GM21529 (cell line): ENCODE results near the gene PLPPR1.

Experiments
- ATAC-seq: cut with Tn5 transposase; IDR thresholded peaks from one replicate; pipeline ENCODE4 v1.9.1; 2021; ENCODE audit not compliant: unreplicated experiment

PLPPR1 gene

DNA sequence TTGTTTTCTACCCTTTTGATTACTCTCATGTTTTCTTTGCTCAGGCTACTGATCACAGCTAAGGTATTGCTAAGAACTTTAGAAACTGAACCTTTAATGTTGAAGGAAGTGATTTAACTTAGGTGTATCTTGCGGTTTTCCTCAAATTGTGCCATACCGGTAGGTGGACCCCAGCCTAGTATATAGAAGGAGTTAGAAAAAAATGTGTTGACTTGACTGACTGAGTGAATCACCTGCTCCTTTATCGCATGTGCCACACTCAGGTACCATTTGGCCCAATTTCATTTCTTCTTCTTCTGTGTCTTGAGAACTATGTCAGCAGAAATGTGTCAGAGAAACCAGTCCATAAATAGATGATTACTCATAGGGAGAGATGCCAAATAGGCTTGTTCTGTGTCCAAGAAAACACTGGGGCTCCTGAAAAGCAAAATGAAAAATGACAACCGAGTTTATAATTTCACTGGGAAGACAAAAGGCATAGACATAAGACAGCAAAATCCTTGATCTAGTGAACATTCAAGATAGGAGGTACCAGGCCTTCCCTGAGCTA lies 19.4 kb downstream of the PLPPR1 start:
- ATAC-seq = no peak

- ATAC-seq = no peak
Measured at GRCh38 chr9:101050650-101051049, 22.1 kb downstream of the PLPPR1 start.

DNA sequence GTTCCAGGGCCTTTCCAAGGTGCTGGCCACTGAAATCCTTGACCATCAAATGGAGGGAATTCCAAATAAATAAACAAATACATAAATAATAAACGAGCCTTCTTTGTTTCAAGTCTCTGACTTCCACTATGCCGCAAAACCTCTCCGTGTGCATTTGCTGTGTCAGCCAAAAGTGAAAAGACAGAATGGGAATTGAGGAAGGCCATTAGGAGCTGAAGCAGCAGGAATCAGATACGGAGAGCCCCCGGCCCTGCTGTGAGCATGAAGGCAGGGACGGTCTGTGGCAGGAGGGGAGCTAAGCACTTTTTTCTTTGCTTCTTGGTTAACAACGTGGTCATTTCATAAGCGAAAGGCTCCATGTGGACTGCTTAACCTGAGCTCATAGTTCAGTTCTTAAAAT lies 26.1 kb downstream of the PLPPR1 start:
- no peak for ATAC-seq

DNA sequence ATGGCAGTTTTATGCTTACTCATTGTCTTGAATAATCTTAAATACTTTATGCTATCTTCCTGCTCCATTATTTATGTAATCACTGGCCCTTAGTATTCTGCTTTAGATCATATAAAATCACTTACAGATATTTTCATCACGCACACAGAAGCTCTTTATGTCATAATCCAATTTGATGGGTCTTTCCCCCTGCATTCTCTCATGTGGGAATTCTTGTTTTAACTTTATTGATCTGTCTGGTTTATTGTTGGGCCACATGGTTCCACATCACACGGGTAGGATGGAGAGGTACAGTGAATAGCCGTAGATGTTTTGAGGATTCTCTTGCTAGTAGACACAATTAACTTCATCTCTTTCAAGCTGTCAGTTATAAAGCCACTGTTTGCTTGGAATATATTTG lies 27.0 kb downstream of the PLPPR1 start:
- no peak for ATAC-seq

DNA sequence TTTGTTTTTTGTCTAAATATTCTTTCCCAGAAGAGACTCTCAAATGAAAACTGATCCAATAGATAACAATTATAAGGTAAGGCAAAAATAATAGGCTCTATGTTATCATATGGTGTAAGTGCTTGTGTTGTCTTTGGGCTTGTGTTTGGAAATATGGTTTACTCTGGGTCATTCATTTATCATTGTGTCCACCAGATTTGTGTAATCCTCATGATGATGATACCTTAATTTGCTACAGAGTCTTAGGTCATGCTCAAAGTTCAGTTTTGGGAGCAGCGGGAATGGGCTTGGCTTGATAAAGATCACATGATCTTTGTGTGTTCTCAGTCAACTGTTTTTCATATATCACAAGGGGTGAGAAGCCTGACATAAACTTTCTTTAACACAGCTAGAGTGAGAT lies 34.2 kb downstream of the PLPPR1 start:
- no peak for ATAC-seq

DNA sequence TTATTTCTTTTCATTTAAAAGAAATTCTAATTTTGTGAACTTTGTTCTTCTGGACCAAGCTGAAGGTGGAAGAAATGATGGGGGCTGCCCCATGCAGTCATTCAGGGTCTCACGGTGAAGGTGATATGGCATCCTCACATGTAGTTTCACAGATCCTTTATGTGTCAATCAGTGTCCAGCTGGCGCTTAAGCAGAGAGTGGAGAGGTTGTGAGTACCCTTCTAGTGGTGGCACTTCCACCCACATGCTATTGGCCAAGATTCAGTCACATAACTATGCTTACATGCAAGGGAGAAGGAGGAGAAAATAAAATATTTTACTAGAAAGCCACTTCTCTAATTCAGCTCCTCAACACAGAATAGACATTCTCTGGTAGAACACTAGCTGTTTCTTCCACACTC lies 34.7 kb downstream of the PLPPR1 start:
- ATAC-seq = no peak

- ATAC-seq = no peak
Measured at GRCh38 chr9:101064206-101064605, 35.7 kb downstream of the PLPPR1 start.

GRCh38 chr9:101065930-101066329 lies 37.4 kb downstream of the PLPPR1 start:
- ATAC-seq = no peak

DNA sequence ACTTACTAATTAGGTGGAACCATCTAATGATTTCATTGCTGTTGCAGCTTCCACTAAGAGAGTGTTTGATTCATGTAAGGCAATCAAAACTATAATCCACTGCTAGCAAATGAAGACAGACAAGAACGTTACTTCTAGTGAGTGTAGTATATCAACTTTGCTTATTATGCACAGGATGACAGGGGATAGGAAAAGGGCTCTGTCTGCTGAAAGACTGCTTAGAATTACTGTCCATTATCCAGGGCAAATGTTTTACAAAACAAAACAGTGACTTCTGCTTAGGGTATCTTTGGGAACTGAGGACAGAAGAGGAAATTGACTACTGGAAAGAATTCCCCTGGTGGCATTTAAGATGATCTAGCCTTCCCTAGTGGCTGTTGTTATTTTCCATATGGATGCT lies 40.2 kb downstream of the PLPPR1 start:
- no peak for ATAC-seq

DNA sequence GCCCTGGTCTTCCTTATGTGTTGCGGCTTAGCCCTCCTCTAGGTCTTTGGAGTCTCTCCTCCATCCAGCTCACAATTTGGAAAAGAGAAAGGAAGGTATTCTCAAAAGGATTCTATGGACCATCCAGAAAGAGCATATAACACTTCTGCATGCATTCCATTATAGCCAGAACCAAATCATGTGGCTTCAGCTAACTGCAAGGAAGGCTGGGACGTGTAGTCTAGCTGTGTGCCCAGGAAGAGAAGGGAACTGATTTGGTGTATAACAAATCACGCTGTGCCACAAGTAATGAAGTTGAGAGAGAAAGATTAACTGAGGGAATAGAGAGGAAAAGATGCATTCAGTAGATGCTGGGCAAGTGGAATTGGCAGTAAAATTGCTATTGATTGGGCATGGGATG lies 43.7 kb downstream of the PLPPR1 start:
- no peak for ATAC-seq

DNA sequence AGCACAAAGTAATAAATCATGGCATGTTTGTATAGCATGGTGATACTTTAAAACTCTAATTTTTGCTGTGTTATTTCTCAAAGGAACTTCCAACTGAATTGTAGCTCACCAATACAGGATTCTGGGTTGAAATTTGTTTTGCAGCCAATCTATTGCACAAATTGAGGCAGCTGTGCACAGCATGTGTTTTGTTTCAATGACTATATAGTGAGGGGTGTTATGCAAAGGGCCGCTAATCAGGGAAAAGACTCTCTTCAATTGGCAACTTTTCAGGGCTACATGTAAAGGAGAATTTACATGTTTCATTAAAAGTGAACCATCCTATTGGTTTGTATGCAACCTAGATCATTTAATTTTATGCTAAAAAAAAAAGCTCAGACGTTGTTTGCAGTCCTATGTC lies 44.6 kb downstream of the PLPPR1 start:
- ATAC-seq = no peak

DNA sequence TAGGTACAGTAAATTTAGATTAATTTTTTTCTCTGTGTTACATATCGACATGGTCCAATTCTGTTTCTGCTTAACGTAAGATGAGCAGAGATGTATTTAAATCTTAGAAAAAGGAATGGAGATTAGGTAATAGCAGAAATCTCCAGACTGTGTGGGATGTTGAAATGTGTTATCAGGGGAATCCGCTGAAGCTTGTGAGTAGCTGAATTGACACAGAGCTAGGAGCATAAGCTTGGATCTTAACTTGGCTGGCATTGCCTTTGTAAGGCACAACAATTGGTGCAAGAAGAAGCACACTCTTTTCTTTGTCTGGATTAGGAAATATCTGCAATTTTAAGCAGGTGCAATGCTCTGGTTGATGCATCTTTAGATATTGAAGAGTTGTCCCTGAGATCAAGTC lies 53.1 kb downstream of the PLPPR1 start:
- no peak for ATAC-seq

GRCh38 chr9:101083448-101084202 lies 55.1 kb downstream of the PLPPR1 start:
- ATAC-seq = no peak

GRCh38 chr9:101087426-101087825 lies 58.9 kb downstream of the PLPPR1 start:
- no peak for ATAC-seq

DNA sequence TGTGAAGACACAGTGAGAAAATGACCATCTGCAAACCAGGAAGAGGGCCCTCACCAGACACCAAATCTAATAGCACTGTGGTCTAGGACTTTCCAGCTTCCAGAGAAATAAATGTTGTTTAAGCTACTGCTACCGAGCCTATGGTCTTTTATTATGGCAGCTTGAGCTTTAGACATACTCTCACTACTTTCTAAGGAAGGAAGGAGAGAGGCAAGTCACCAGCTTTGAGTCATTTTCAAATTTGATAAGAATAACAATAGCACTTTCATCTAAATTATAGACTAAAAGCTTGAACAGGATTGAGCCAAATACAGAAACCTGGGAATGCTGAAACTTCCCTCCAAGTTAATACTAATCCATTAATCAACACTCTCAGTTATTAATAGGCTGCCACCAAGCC lies 64.4 kb downstream of the PLPPR1 start:
- ATAC-seq = no peak

DNA sequence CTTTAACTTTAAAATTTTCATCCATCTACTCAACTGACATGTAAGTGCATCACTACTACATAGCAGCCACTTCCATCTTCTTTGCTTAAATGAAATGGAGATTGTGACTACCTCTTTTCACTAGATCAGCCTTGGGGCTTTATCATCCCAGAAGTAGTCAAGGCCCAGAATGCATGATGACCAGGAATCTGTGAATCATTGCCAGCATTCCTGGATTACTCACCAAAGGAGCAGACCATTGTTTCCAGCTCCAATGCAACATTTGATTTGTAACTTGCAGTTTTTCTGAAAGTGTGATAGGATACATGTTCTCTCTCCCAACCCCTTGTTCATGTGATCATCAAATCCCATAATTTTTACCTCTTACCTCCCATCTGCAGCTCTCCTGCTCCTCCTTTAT lies 65.1 kb downstream of the PLPPR1 start:
- ATAC-seq = no peak

DNA sequence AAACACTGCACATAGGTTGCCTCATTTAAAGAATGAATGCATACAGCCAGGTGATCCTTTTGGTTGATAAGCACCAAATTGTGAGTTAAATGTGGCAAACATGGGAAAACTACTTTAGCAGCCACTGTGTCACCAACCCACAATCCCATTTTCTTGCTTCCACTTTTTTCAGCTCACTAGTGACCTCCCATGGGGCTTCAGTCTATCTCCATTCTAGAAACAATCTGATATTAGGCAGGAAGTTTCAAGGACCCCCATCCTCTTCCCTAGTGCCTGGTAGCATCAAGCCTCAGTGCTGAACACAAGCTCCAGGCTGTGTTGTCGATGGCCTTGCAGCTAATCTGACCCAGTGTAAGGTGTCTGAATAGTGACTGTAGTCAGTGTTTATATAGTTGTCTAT lies 66.2 kb downstream of the PLPPR1 start:
- ATAC-seq = no peak

DNA sequence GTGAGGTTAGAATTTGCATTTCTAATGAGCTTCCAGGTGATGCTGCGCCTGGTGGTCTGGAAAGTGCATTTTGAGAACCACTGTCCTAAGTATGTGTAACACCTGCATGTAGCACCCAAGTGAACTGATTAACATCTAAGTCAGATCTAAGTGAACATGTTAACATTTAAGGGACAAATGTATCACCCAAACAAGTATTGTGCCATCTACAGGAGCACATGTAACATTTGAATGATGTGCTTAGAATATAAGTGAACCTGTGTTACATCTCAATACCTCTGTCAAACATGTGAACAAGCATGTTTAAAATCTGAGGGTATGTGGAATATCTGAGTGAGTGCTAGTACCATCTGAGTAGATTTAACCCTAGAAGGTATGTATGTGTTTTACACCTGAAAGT lies 68.7 kb downstream of the PLPPR1 start:
- ATAC-seq = no peak

DNA sequence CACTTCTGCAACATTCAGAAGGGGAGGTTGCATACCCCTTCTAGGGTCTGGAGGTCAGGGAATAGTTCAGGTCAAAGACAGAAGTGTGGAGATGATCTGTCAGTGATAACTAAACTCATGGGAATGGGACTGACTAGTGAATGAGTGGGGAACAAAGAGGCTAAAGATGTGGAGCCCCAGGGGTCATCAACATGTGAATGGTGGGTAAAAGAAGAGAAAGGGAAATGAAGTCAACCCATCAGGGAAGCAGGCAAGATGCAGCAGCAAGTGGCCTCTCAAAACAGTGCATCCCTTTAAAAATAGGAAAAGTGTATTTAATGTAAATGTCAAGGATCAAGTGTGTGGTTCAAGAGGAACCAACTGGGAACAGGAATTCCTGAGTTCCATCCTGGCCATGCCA lies 69.9 kb downstream of the PLPPR1 start:
- no peak for ATAC-seq

DNA sequence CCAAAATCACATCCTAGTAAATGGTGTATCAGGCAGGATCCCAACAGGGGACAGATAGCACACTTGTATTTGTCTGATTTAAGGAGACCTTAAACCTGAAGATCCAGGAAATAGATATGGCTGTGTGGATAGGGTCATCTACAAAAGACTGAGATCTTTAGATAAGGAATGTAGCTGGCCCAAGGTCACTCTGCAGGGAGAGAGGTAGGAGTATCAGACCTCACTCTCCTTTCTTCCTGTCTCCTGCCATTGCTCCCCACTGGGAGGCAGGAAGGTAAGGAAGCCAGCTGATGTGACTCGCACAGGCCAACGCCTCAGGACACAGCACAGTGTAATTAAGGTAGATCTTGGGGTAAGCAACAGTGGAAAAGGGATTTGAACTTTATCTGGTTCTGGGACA lies 85.8 kb downstream of the PLPPR1 start:
- no peak for ATAC-seq

DNA sequence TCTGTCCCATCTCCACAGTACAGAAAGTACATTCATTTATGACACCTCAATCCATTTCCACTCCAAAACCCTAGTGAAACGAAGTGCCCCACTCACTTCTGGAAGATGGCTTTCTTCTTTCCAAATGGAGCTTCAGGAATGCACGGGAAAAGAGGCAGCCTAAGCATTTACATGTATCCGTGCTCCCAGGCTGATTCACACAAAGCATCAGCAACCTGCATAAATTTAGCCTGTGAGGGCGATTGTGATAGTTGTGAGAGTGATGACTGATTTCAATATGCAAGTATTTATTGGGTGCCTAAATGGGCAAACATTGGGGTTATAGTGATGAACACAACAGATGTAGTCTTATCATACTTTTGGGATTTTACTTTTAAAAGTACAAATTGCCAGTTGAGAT lies 86.6 kb downstream of the PLPPR1 start:
- ATAC-seq = no peak

DNA sequence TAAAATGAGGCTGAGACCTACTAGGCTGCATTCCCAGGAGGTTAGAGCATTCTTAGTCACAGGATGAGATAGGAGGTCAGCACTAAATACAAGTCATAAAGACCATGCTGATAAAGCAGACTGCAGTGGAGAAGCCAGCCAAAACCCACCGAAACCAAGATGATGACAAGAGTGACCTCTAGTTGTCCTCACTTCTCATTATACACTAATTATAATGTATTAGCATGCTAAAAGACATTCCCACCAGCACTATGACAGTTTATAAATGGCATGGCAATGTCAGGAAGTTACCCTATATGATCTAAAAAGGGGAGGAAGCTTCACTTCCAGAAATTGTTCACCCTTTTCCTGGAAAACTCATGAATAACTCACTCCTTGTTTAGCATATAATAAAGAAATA lies 88.6 kb downstream of the PLPPR1 start:
- ATAC-seq = no peak

DNA sequence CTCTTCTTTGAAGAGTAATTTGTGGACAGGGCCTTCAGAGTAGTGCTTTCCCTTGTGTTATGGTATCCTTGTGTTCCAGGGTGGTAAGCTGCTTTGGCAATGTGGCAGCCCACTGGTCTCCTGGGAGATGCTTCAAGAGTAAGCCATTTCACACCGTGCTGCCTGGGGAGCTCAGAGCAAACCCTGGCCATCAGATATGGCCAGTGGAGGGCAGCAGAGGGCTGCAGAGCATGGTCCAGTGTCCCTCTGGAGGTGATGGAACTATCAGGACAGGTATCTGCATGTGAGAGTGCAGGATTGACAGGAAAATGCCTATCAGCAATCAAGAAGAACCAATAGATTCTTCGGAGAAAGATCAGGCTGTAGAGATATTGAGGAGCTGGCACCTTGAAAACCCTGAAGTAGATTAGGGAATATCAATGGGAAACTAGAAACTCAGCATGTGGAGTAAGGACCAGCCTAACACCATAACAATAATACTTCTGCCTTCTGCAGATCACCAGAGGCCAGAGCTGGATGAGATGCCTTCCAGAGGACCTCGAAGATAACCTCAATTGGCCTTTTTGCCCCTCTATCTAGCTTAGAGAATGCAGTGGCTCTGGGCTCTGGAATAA lies 90.8 kb downstream of the PLPPR1 start:
- ATAC-seq = peak; percentile 87
